Left ventricle myocardium superior (tissue), 1 donor: ENCODE results near the gene SNX11. TPM values are rescaled to one million over a fixed set of nuclear protein-coding genes. Genes with fewer than 3 reads are reported as not detected.
"Not testable (repeated sequence)": the region's sequence is repeated elsewhere in the genome, so short reads cannot be mapped to it uniquely, and the experiment has no call there.

ENCODE experiments used
- ATAC-seq: fragments of 200-7000 bp; cut with Tn5 transposase; one replicate; pipeline ENCODE4 v1.9.1; 2020; ENCODE audit warnings: mild to moderate bottlenecking, moderate library complexity
- DNase-seq: peaks from one replicate; pipeline ENCODE4 v3.0.0-alpha.2; 2020
- intact Hi-C: fragments of 100-400 bp; cut with micrococcal nuclease; formaldehyde crosslinking; loops from one replicate; pipeline ENCODE4 v1.11.0; 2022
- long read RNA-seq: library from polyadenylated mRNA; unstranded; transcript quantifications from one replicate; pipeline ENCODE4 v2.0.0, GENCODE V29; 2021
- total RNA-seq: library from RNA; stranded (reverse); fragmentation: NEBNext Ultra II Directional; extraction: Animal tissue kit (Norgen Biotek cat#: 25700); gene quantifications from one replicate; pipeline ENCODE4 v1.2.1, GENCODE V29; 2021
- donor health status: DM: no; HTN: yes; CAD: no; lungs with severe emphysema.

The SNX11 gene, protein sequence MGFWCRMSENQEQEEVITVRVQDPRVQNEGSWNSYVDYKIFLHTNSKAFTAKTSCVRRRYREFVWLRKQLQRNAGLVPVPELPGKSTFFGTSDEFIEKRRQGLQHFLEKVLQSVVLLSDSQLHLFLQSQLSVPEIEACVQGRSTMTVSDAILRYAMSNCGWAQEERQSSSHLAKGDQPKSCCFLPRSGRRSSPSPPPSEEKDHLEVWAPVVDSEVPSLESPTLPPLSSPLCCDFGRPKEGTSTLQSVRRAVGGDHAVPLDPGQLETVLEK
- total RNA-seq, result 11.1 TPM
- long read RNA-seq, transcript SNX11-201 (7 exons, 2,315 nt), result major isoform, 20 of 33 reads
- long read RNA-seq, partial matches to known transcripts, result 2 of 33 reads
- long read RNA-seq, other reads (novel, unspliced or antisense), result 9 of 33 reads

DNA sequence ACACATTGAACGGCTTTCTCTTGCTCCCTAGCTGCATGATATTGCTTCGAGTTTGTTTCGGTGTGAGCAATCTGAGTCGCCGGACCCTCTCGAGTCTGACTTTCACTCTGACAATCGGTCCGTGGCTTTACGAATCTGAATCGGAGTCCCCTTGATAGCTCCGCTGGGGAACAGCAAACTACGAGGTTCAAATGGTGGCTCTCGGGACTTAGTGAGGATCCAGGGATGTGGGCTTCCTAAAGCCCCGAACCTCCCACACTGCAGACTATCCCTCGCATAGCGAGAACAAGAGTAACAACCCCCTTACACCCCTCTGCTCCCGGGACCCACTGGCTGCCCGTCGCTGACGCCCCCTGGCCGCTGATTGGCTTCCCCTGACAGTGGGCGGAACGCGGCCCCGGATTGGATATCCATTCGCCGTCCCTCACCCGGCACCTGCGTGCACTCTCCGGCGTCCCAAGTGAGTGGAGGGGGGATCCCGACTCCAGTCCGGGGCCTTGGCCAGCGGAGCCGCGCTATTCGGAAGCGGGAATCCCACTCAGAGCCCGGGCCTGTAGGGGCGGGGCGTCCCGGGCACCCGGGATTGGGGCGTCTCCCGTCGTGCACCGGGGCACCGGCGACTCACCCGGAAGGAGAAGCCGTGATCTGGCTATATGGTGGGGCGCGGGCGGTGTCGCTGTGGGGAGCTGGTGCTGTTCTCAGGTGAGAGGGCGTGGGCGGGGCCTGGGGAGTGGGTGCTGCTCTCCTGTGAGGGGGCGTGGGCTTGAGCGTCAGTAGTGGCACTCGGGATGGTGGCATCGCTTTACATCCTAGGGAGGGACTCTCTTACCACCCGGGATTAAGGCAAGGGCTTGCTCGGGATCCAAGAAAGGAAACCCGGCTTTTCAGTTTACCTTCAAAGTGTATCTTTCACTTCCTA is at the start of gene SNX11:
Gene SNX11, plus strand, starts transcription at position 630 of the 919 bp plus-strand sequence. CDS start 4,278 bp downstream, outside the sequence.
- DNase-seq (peak; percentile 94), ATAC-seq (peak; percentile 98)
- intact Hi-C loops, result no loop called here

DNA sequence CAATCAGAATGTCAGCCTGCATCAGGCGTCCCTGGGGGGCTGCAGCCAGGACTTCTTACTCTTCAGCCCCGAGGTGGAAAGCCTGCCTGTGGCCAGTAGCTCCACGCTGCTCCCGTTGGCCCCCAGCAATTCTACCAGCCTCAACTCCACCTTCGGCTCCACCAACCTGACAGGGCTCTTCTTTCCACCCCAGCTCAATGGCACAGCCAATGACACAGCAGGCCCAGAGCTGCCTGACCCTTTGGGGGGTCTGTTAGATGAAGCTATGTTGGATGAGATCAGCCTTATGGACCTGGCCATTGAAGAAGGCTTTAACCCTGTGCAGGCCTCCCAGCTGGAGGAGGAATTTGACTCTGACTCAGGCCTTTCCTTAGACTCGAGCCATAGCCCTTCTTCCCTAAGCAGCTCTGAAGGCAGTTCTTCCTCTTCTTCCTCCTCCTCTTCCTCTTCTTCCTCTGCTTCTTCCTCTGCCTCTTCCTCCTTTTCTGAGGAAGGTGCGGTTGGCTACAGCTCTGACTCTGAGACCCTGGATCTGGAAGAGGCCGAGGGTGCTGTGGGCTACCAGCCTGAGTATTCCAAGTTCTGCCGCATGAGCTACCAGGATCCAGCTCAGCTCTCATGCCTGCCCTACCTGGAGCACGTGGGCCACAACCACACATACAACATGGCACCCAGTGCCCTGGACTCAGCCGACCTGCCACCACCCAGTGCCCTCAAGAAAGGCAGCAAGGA is 49.0 kb upstream of the SNX11 start:
- DNase-seq (no peak), ATAC-seq (no peak)
- intact Hi-C loops, result no loop called here

DNA sequence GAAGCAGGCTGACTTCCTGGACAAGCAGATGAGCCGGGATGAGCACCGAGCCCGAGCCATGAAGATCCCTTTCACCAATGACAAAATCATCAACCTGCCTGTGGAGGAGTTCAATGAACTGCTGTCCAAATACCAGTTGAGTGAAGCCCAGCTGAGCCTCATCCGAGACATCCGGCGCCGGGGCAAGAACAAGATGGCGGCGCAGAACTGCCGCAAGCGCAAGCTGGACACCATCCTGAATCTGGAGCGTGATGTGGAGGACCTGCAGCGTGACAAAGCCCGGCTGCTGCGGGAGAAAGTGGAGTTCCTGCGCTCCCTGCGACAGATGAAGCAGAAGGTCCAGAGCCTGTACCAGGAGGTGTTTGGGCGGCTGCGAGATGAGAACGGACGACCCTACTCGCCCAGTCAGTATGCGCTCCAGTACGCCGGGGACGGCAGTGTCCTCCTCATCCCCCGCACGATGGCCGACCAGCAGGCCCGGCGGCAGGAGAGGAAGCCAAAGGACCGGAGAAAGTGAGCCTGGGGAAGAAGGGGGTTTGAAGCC is 48.4 kb upstream of the SNX11 start:
- intact Hi-C loops, result no loop called here
- ATAC-seq (no peak), DNase-seq (no peak)

DNA sequence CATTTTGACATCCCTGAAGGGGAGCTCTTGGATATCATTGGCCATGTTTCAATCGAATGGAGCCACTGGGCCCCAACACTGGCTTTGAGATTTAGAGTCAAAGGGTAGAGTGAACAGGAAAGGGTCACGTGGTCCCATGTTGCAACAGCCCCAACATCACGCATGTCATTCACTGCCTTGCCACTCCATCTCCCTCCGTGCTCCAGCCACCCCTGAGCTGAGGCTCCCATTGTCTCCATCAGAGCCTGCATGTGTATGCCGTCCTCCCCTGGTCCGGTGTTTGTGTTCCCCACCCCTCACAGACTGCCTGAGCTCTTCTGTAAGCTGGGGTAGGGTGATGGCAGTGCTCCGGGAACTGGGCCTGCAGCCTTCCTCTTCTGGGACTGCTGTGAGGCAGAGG is 47.3 kb upstream of the SNX11 start:
- no peak for DNase-seq
- intact Hi-C loops, result no loop called here
- ATAC-seq, result no peak

DNA sequence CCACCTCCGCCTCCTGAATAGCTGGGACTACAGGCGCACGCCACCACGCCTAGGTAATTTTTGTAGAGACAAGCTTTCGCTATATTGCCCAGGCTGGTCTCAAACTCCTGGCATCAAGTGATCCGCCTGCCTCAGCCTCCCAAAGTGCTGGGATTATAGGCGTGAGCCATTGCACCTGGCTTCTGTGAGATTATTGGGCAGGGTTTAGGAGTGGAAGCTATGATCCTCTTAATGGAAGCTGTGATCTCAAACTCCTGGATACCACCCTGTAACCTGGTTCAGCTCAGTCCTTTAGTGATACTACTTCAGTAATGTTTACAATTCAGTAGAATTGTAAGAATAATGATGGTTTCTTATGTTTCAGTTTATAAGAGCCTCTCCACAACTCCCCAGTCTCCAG is 45.3 kb upstream of the SNX11 start:
- intact Hi-C loops, result no loop called here
- ATAC-seq (no peak), DNase-seq (no peak)

DNA sequence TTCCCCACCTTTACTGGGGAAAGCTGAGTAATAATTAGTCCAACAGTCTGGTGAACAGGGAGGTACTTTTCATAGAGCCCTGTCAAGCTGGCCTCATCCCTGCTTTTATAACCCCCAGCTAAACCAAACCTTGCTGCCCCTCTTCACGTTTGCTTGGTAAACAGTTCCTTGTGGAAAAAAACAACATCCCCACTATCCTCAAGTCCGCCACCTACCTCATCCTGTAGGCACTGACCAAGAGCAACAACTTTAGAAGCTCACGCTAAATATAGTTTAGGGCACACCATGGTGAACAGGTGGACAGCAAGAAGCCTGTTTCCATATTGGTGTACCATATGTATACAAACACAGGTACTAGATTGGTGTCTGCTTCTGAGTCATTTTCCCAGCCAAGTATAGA is 42.9 kb upstream of the SNX11 start:
- DNase-seq (no peak), ATAC-seq (peak; percentile 7)

DNA sequence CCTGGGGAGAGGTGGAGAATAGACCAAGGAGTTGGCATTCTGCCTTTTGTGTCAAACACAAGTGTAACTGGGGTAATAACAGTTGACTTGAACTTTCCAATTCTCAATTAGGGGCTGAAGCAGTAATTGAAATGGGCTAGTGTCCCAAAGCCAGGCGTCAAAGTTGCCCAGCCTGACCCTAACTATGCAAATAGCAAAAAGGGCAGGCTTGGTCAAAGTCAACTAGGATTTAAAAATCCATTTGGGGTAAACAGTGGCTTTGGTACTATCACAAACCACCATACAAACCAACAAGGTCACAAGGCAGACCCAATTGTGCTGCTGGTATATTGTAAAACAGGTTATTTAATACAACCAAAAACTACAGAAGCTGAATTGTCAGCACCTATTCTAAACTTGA is 41.4 kb upstream of the SNX11 start:
- ATAC-seq (no peak), DNase-seq (no peak)
- intact Hi-C loops, result no loop called here

More for the DNA sequence above, 42.9 kb upstream of the SNX11 start:
- intact Hi-C loops, result no loop called here

DNA sequence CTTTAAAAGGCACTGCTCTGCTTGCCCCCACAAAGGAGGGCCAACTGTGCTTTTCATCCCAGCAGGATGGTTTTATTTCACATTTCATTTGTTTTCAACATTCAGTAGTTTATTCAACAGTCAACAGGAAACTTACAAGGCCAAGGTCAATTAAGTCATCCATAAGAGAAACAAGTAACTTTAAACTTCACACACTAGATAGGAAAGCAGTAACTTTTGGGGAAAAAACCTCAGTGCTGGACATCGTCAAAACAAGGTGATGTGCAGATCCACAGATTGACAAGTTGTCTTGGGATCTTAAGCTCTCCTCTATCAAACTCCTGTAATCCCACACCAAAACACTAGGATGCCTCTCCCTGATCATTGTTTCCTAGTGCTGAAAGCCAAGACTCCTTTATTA is 40.9 kb upstream of the SNX11 start:
- intact Hi-C loops, result no loop called here
- no peak for DNase-seq
- ATAC-seq, result no peak

DNA sequence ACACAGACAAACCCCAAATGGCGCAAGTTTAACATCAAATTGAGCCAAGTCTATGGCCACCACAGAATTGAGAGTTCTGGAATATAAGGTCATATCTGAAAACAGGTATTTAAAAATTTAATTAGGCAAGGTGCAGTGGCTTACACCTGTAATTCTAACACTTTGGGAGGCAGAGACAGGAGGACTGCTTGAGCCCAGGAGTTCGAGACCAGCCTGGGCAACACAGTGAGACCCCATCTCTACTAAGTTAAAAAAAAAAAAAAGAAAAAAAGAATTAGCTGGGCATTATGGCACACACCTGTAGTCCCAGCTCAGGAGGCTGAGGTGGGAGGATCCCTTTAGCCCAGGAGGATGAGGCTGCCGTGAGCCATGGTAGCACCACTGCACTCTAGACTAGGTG is 40.3 kb upstream of the SNX11 start:
- DNase-seq (no peak), ATAC-seq (no peak)
- intact Hi-C loops, result no loop called here

DNA sequence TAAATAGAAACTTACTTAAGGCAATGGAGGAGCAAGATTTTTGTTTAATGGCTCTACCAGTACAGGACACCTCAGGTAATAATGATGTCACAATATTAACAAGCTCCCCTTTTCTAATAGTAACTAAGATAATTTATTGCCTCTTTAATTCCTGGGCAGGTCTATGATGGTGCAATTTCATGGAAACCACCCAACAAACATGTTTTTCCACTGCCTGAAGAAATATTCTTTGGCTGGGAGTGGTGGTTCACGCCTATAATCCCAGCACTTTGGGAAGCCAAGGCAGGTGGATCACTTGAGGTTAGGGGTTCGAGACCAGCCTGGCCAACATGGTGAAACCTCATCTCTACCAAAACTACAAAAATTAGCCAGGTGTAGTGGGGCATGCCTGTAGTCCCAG is 39.8 kb upstream of the SNX11 start:
- intact Hi-C loops, result not testable (repeated sequence)

DNA sequence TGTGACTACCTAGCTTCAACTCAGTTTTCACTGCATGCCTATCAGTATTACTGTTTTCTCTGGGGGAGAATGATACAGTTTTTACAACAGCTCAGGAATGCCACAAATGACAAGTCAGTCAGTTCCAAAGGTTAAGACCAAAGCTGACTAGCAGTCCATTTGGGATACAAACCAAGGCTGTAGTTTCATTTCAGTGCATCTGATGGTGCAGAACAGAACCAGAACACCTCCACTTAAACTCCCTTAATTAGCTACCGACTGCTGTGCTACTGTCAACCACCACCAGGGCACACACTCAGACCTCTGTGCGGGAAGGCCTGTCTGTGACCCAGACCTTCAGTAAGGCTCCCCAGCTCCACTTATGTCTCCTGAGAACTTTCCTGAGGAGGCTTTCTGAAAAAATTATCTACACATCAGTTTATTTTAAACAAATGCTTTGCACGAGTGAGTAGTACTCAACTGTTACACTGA is 39.0 kb upstream of the SNX11 start:
- ATAC-seq (peak; percentile 24), DNase-seq (no peak)
- intact Hi-C loops, result no loop called here

More for the DNA sequence above, 39.8 kb upstream of the SNX11 start:
- DNase-seq, ATAC-seq: not testable (repeated sequence)

DNA sequence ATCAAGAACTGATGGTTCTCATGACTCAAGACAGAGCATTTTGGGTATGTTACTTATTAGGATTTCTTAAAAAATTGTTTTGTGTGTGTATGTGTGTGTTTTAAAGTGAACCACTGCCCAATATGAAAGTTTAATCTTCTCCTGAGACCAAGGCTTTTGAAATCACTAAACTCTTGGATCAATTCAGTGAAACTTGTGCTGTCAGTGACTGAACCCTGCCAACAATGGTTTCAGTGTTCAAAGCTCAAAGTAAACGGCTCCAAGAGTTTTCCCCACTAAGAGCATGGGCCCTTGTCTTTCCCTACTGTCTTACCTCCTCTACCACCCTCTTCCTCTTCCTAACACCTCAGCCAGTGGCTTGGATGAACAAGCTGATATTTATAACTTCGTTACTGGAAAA is 37.4 kb upstream of the SNX11 start:
- no peak for DNase-seq
- intact Hi-C loops, result no loop called here
- ATAC-seq, result no peak

DNA sequence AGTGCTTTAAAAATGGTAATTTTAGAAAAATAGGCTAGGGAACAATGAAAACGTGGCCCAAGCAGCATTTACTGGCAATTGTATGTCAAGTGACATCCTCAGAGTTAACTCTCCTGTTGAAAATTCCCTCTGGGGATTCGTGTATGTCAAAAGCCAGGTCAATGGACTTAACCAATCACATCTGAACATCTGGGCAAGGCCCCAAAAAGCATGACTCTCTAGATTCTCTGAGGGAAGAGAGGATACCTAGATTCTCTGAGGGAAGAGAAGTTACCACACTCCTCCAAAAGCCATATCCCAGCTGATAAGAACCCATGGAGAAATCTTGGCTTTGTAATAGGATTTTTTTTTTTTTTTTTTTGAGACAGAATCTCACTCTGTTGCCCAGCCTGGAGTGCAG is 35.9 kb upstream of the SNX11 start:
- intact Hi-C loops, result no loop called here
- no peak for ATAC-seq

DNA sequence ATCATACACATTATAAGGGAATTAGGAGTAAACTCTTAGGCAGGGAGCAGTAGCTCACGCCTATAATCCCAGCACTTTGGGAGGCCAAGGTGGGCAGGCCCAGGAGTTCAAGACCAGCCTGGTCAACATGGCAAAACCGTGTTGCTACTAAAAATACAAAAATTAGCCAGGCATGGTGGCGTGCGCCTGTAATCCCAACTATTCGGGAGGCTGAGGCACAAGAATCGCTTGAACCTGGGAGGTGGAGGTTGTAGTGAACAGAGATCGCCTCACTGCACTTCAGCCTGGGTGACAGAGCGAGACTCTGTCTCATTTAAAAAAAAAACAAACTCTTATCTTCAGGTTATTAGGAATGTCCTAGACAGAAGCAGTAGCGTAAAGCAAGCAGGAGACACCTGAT is 34.8 kb upstream of the SNX11 start:
- intact Hi-C loops, DNase-seq, ATAC-seq: not testable (repeated sequence)

More for the DNA sequence above, 35.9 kb upstream of the SNX11 start:
- no peak for DNase-seq

DNA sequence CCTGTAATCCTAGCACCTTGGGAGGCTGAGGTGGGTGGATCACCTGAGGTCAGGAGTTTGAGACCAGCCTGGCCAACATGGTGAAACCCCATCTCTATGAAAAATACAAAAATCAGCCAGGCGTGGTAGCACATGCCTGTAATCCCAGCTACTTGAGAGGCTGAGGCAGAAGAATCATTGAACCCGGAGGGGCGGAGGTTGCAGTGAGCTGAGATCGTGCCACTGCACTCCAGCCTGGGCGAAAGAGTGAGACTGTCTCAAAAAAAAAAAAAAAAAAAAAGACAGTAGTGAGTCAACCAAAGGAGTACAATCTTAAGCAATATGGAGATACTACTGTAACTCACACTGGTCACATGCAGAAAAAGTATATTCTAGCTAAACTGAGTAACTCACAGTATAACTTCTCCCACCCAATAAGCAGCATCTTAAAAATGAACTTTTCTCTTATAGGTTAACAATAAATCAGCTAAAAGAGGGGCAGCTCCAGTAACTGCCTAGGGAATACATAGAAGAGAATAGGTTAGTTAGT is 33.9 kb upstream of the SNX11 start:
- not testable (repeated sequence) for DNase-seq, ATAC-seq
- intact Hi-C loops, result loop anchor here (2.0 kb wide), 1 partner anchor 49 kb away; no protein-coding TSS in a partner anchor

DNA sequence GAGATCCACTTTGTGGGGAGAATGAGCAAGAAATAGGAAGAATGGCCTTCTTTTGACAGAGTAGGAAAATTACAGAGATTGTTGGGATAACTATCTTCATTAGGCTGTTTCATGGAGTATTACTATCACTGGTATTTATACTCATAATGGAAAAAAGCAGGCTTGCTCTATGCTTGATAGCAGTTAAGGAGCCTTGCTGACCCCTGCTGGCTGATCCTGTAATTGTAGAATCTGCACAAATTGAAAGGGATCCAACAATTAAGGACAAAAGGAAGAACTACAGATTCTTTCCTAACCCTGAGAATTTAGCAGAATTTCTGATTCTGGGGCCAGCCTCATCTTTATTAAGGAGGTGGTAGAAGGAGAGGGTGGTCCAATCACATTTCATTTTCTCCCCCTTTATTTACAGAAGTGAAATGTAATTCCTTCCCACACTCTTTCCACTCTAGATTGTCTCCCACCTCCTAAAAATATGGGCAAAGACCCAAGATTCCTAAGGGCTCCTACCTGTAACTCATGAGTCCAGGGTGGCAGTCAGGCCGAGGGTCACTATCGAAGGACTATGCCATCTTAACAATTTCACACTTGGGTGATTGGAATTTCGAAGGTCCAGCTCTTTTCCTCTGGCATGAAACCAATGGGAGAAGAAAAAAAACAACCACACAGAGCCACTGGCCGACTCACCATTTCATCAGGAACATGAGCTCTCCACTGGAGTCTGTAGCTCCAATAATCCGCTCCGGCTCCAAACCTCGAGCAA is 33.1 kb upstream of the SNX11 start:
- peak; percentile 79 for ATAC-seq

DNA sequence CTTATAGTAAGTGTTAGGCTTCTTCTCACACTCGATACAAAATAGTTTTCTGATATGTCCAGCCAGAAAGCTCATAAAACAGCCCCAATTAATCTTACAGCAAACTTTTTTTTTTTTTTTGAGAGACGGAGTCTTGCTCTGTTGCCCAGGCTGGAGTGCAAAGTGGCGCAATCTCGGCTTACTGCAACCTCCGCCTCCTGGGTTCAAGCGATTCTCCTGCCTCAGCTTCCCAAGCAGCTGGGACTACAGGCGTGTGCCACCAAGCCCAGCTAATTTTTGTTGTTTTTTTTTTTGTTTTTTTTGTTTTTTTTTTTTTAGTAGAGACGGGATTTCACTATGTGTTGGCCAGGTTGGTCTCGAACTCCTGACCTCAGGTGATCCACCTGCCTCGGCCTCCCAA is 30.4 kb upstream of the SNX11 start:
- DNase-seq, ATAC-seq, intact Hi-C loops: not testable (repeated sequence)

More for the DNA sequence above, 33.1 kb upstream of the SNX11 start:
- peak; percentile 70 for DNase-seq
- intact Hi-C loops, result loop anchor here (2.0 kb wide), 1 partner anchor 50 kb away; no protein-coding TSS in a partner anchor

DNA sequence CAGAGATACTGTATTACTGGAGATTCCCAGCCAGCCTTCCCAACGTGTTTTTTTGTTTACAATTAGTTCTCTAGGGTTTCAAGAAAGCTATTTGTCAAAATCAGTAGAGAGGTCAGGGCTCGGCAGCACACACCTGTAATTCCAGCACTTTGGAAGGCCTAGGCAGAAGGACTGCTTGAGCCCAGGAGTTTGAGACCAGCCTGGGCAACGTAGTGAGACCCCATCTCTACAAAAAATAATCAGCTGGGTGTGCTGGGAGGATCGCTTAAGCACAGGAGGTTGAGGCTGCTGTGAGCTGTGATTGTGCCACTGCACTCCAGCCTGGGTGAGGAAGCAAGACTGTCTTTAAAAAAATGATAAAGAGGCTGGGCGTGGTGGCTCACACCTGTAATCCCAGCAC is 25.7 kb upstream of the SNX11 start:
- ATAC-seq, result no peak
- no peak for DNase-seq
- intact Hi-C loops, result no loop called here
